GM12878 (cell line): ENCODE data around the gene CYP26B1. TPM values are rescaled to one million over a fixed set of nuclear protein-coding genes. Genes with fewer than 3 reads are reported as not detected.

Experiments used
- ATAC-seq: fragments of 200-7000 bp; cut with Tn5 transposase; 3 replicates; pipeline ENCODE4 v1.9.1; 2020; ENCODE audit warnings: mild to moderate bottlenecking, moderate library complexity
- BruUV-seq: library from RNA; stranded (reverse); fragments of 400-500 nt; replicated peaks from 2 replicates; lab custom pipeline; 2021; lab: Mats Ljungman, UMichigan
- CTCF ChIA-PET: fragments of 300-600 bp; sonication (Branson Sonifier 250); formaldehyde crosslinking; extraction: SDS; loops from one replicate; lab custom pipeline; 2021; ENCODE audit warnings: inconsistent platforms; lab: Yijun Ruan, JAX
- POLR2A ChIA-PET: fragments of 350-600 bp; formaldehyde crosslinking; extraction: SDS; loops from one replicate; lab custom pipeline; 2021; ENCODE audit warnings: inconsistent platforms; lab: Charles Lee
- RAD21 ChIA-PET: fragments of 300-600 bp; sonication (Branson Sonifier 250); formaldehyde crosslinking; loops from one replicate; lab custom pipeline; 2023; ENCODE audit warnings: antibody characterized with exemption; ENCODE audit not compliant: unreplicated experiment; lab: Charles Lee
- SMC1A ChIA-PET: fragments of 300-600 bp; sonication (Branson Sonifier 250); formaldehyde crosslinking; loops from one replicate; lab custom pipeline; 2023; ENCODE audit not compliant: unreplicated experiment, uncharacterized antibody; lab: Charles Lee
- DNase-seq: peaks from one replicate; pipeline ENCODE4 v3.0.0-alpha.2; 2011; ENCODE audit warnings: low read depth, low spot score
- FAIRE-seq: peaks from 3 replicates; lab custom pipeline; 2011; peaks lifted over from hg19 to GRCh38; lab: Jason Lieb, UNC
- H2AFZ ChIP-seq: 2 replicates; pipeline ENCODE4 v1.6.0; 2011; ENCODE audit warnings: low read depth, low read length, control low read depth; ENCODE audit not compliant: control insufficient read depth
- H3K27ac ChIP-seq: 2 replicates; pipeline ENCODE4 v1.5.1; 2011; ENCODE audit warnings: control low read depth; ENCODE audit not compliant: control insufficient read depth, insufficient read depth
- H3K27me3 ChIP-seq, 2 experiments: replicated peaks in 1 of 2; 2 replicates each; pipeline versions ENCODE4 v1.6.0 to v1.6.1; 2011; ENCODE audit warnings: low read length in 1 of 2; ENCODE audit not compliant: control insufficient read depth in 2 of 2, insufficient read depth in 2 of 2
- H3K36me3 ChIP-seq, 2 experiments: 2 replicates each; pipeline ENCODE4 v1.5.1; 2011; ENCODE audit warnings: low read length in 1 of 2; ENCODE audit not compliant: control insufficient read depth in 2 of 2, insufficient read depth in 2 of 2
- H3K4me1 ChIP-seq: 2 replicates; pipeline ENCODE4 v1.6.1; 2011; ENCODE audit warnings: mild to moderate bottlenecking, low read length, moderate library complexity, mixed read lengths; ENCODE audit not compliant: control insufficient read depth, insufficient read depth
- H3K4me2 ChIP-seq: 2 replicates; pipeline ENCODE4 v1.6.0; 2011; ENCODE audit warnings: control low read depth; ENCODE audit not compliant: control insufficient read depth, insufficient read depth
- H3K4me3 ChIP-seq: fragments of 200-600 bp; sonication (generic); 2 replicates; pipeline ENCODE4 v1.5.1; 2016
- H3K79me2 ChIP-seq: 2 replicates; pipeline ENCODE4 v1.6.0; 2011; ENCODE audit warnings: low read length; ENCODE audit not compliant: control insufficient read depth, insufficient read depth
- H3K9ac ChIP-seq: 2 replicates; pipeline ENCODE4 v1.8.0; 2011; ENCODE audit warnings: low read length, control low read depth, mixed read lengths; ENCODE audit not compliant: control insufficient read depth, insufficient read depth
- H3K9me3 ChIP-seq: replicated peaks from 3 replicates; pipeline ENCODE4 v1.5.1; 2011; ENCODE audit warnings: mild to moderate bottlenecking, low read length; ENCODE audit not compliant: control insufficient read depth, insufficient read depth
- H4K20me1 ChIP-seq: 2 replicates; pipeline ENCODE4 v1.6.0; 2011; ENCODE audit not compliant: control insufficient read depth, insufficient read depth
- ATF3 ChIP-seq: IDR thresholded peaks from 2 replicates; pipeline ENCODE4 v1.6.1; 2011; ENCODE audit warnings: low read depth, mild to moderate bottlenecking, low read length, moderate library complexity, borderline replicate concordance; ENCODE audit errors: extremely low read depth
- EED ChIP-seq: sonication (generic); IDR thresholded peaks from 2 replicates; pipeline ENCODE4 v1.6.1; 2016; ENCODE audit warnings: antibody characterized with exemption, low read depth
- ETV6 ChIP-seq, 2 experiments: fragments of 450-650 bp in 1 of 2; IDR thresholded peaks in 1 of 2; conservative IDR thresholded peaks in 1 of 2; 2 replicates each; pipeline ENCODE4 v1.6.1; 2014; ENCODE audit warnings: antibody characterized with exemption in 1 of 2, borderline replicate concordance in 1 of 2, low read depth in 1 of 2, mild to moderate bottlenecking in 1 of 2, moderate library complexity in 1 of 2
- IKZF2 ChIP-seq, 2 experiments: fragments of 450-650 bp; IDR thresholded peaks; 2 replicates each; pipeline ENCODE4 v1.6.1; 2017; ENCODE audit warnings: mild to moderate bottlenecking in 2 of 2, moderate library complexity in 2 of 2
- MYB ChIP-seq: fragments of 150-350 bp; IDR thresholded peaks from 2 replicates; pipeline ENCODE4 v1.6.1; 2014; ENCODE audit warnings: mild to moderate bottlenecking, low read depth, low read length, borderline replicate concordance
- RBBP5 ChIP-seq: fragments of 200-600 bp; sonication (generic); conservative IDR thresholded peaks from 2 replicates; pipeline ENCODE4 v1.6.1; 2016
- RUNX3 ChIP-seq: IDR thresholded peaks from 2 replicates; pipeline ENCODE4 v1.6.1; 2012; ENCODE audit warnings: low read length, inconsistent platforms
- SP1 ChIP-seq: IDR thresholded peaks from one replicate; pipeline ENCODE4 v1.6.1; 2011; ENCODE audit warnings: low read depth, low read length
- ZNF384 ChIP-seq: IDR thresholded peaks from 2 replicates; pipeline ENCODE4 v1.6.1; 2012; ENCODE audit warnings: low read depth, mild to moderate bottlenecking, low read length, improper control_type of control experiment, borderline replicate concordance
- ZSCAN29 ChIP-seq: fragments of 450-650 bp; IDR thresholded peaks from 2 replicates; pipeline ENCODE4 v1.6.1; 2017; ENCODE audit warnings: mild to moderate bottlenecking, moderate library complexity
- WGBS: methylation state at CpG from one replicate; pipeline ENCODE4 v1.1.6; 2016; ENCODE audit warnings: low lambda C conversion rate; ENCODE audit not compliant: insufficient replicate concordance, insufficient coverage; ENCODE audit errors: missing lambda C conversion rate; 5-methylcytosine and 5-hydroxymethylcytosine counted together
- in situ Hi-C: fragments of 300-500 bp; cut with MboI; formaldehyde crosslinking; loops from 9 replicates; pipeline ENCODE4 v1.14.3; 2018; ENCODE audit warnings: mixed read lengths
- intact Hi-C: fragments of 100-400 bp; cut with micrococcal nuclease; formaldehyde crosslinking; loops from one replicate; pipeline ENCODE4 v1.14.2; 2022; ENCODE audit not compliant: unreplicated experiment
- polyA plus RNA-seq, 11 experiments: library from polyadenylated mRNA; depleted of rRNA in 4 of 11; unstranded in 6 of 11; stranded (reverse) in 5 of 11; fragments of >200 nt; fragmentation: Nextera tagmentation in 4 of 11; fragmentation: Illumina TruSeq in 1 of 11; extraction: Ambion mirVana in 4 of 11; extraction: Trizol in 1 of 11; gene quantifications; 1 replicate in 1 of 11; 2 replicates in 10 of 11; pipeline versions ENCODE4 v1.2.1 to v1.2.3, GENCODE V29; 2011 to 2016; ENCODE audit warnings: inconsistent platforms in 2 of 11, missing spikeins in 2 of 11, low read depth in 1 of 11
- total RNA-seq, 4 experiments: library from RNA; depleted of rRNA in 3 of 4; stranded (reverse); fragments of >200 nt in 3 of 4; fragmentation: Illumina TruSeq in 1 of 4; extraction: Trizol in 1 of 4; gene quantifications; 2 replicates each; pipeline versions ENCODE4 v1.2.1 to v1.2.3, GENCODE V29; 2013 to 2021

The CYP26B1 gene
- total and polyA plus RNA-seq, 10 of the 15 experiments (the other 5 are each of a cell fraction or from before 2014, with no cell fraction given) = not detected

- peaks cover 2 to 7% of the 10 kb centered on the region in 2 experiments; a peak in 3 of 4 replicates for H3K27me3 ChIP-seq
- H2AFZ ChIP-seq = no peak overlapping the region
- no peaks in the 10 kb centered on the region; the same call in 2 of the 3 replicates for H3K9me3 ChIP-seq
- ChIA-PET RAD21 (interaction anchor here (1.5 kb wide), 1 partner anchor 9 kb away, joined by 5 read pairs; no protein-coding TSS in a partner anchor), POLR2A (no interaction called here), CTCF (no interaction called here), SMC1A (no interaction called here)
- no peak overlapping the region for H3K9ac ChIP-seq
- WGBS = 24% methylated on average over 4 of the region's 5 CpGs
- H3K4me3 ChIP-seq = no peak overlapping the region
- DNase-seq (no peak), FAIRE-seq (no peak), ATAC-seq (no peak)
- H3K27ac ChIP-seq = no peak overlapping the region
- H4K20me1 ChIP-seq = no peaks in the 10 kb centered on the region
- intact Hi-C loops = no loop called here
- no TSS peak for BruUV-seq
- no peak for TF ChIP-seq IKZF2 (IDR thresholded peaks at IDR 0.05)
- no peak for TF ChIP-seq EED
- TF ChIP-seq ATF3 = no peak
- TF ChIP-seq ZNF384 = no peak
- TF ChIP-seq MYB = no peak
- no peak for TF ChIP-seq SP1
- no peak for TF ChIP-seq ZSCAN29
- no peak for TF ChIP-seq RBBP5
- TF ChIP-seq ETV6 (conservative IDR thresholded peaks at IDR 0.05 in 1 of 2, IDR thresholded peaks at IDR 0.05 in 1 of 2; ENCODE audit: borderline replicate concordance in 1 of 2, low read depth in 1 of 2) = no peak
- no peak for TF ChIP-seq RUNX3
- TF ChIP-seq, all 136 proteins: peak for 0
- H3K4me1 ChIP-seq = no peaks in the 10 kb centered on the region
- in situ Hi-C loops = loop anchor here (25.0 kb wide), 1 partner anchor 854 kb away; no protein-coding TSS in a partner anchor
- H3K36me3 ChIP-seq = no peaks in the 10 kb centered on the region
- H3K79me2 ChIP-seq = no peaks in the 10 kb centered on the region
- H3K4me2 ChIP-seq = no peak overlapping the region
Measured at GRCh38 chr2:72141032-72141645, 6.5 kb downstream of the CYP26B1 start.
